ENCODE measurements around the gene CTSO.

DNA sequence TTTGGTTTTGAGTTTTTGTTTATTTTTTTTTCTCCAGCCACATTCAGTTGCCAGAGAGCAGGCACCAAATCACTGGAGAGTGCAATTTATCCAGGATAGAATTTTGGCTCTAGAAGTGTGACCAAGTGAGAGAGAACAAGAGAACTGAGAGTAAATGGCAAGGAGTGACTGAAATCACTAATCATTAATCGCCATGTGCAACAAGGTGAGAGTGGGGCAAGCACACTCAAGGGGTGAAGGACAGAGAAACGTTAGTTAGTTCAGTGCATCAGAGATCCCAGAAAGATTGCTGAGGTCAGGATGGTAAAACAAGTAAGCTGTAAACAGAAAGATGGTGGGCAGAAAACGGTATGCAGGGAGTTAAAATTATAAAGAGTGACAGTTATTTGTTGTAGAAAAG lies 69.8 kb downstream of the CTSO start:
- TF ChIP-seq POLR2AphosphoS5 (IDR thresholded peaks at IDR 0.05; ENCODE audit: low read depth, low read length) (no peak), POLR2A (IDR thresholded peaks at IDR 0.05; ENCODE audit: low read depth, low read length) (no peak), TAF1 (IDR thresholded peaks at IDR 0.05; ENCODE audit: borderline replicate concordance, low read depth, low read length) (no peak)
